GM19468 (cell line): ENCODE results near the gene CLRN2.

Experiments used
- ATAC-seq: cut with Tn5 transposase; IDR thresholded peaks from one replicate; pipeline ENCODE4 v1.9.1; 2021; ENCODE audit warnings: mild to moderate bottlenecking, moderate library complexity, moderate number of reproducible peaks; ENCODE audit not compliant: unreplicated experiment; ENCODE audit errors: extremely low read depth

The CLRN2 gene

GRCh38 chr4:17500574-17500973 is 14.4 kb upstream of the CLRN2 start:
- no peak for ATAC-seq

- no peak for ATAC-seq
These were observed 12.2 kb upstream of the CLRN2 start for GRCh38 chr4:17502756-17503155.

- no peak for ATAC-seq
These were observed 10.9 kb upstream of the CLRN2 start for GRCh38 chr4:17504081-17504480.

- ATAC-seq, result no peak
These were observed 4.4 kb upstream of the CLRN2 start for GRCh38 chr4:17510582-17510981.

- no peak for ATAC-seq
These were observed 3.9 kb upstream of the CLRN2 start for GRCh38 chr4:17511051-17511450.

GRCh38 chr4:17511509-17511949 is 3.4 kb upstream of the CLRN2 start:
- ATAC-seq, result peak; percentile 38

GRCh38 chr4:17511950-17512795 is 2.8 kb upstream of the CLRN2 start, which contains the start of gene QDPR:
TSS of gene QDPR (minus strand) at chr4:17512090. CDS start at chr4:17512054, 36 bp downstream.
- ATAC-seq, result peak; percentile 91

GRCh38 chr4:17512973-17513665 is 1.8 kb upstream of the CLRN2 start:
- ATAC-seq, result no peak

GRCh38 chr4:17515445-17516407 is 761 bp downstream of the CLRN2 start:
- ATAC-seq, result no peak

- ATAC-seq, result no peak
These were observed 2.0 kb downstream of the CLRN2 start for GRCh38 chr4:17516980-17517379.

- ATAC-seq, result no peak
These were observed 2.7 kb downstream of the CLRN2 start for GRCh38 chr4:17517664-17518063.

- ATAC-seq, result no peak
These were observed 6.6 kb downstream of the CLRN2 start for GRCh38 chr4:17521595-17521994.

- no peak for ATAC-seq
These were observed 8.7 kb downstream of the CLRN2 start for GRCh38 chr4:17523662-17524061.

- ATAC-seq, result no peak
These were observed 11.9 kb downstream of the CLRN2 start for GRCh38 chr4:17526695-17527477.

GRCh38 chr4:17528551-17529165 is 13.7 kb downstream of the CLRN2 start:
- no peak for ATAC-seq

- ATAC-seq, result no peak
These were observed 16.7 kb downstream of the CLRN2 start for GRCh38 chr4:17531538-17532285.

GRCh38 chr4:17534705-17535104 is 19.7 kb downstream of the CLRN2 start:
- ATAC-seq, result no peak

- no peak for ATAC-seq
These were observed 20.3 kb downstream of the CLRN2 start for GRCh38 chr4:17535242-17535641.
